ENCODE results near the gene RIT2. TPM values are rescaled to one million over a fixed set of nuclear protein-coding genes. Genes with fewer than 3 reads are reported as not detected.

Gene RIT2
- total and polyA plus RNA-seq, 8 donors, result 0.12 TPM; not detected in 7

DNA sequence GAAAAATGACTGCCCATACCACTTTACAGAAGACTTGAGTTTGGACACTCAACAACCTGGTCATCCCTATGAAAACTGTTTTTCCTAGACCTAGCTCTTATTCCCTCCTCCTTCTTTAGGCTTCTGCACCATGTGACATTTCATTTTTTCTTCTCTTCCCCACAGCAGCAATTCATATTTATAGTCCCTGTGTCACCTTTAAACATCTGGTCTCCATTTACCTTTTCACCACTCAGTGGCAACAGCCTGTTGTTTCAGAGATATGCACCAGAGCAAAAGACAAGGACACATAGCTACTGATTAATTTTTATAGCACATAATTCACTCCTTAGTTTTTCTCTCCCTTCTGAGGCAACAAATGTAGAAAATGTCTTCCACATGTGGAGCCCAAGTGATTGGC is 118.7 kb downstream of the RIT2 start:
- Histone ChIP-seq H3K9me3 (no peaks in the 10 kb centered on the region), H3K27me3 (no peaks in the 10 kb centered on the region), H3K36me3 (no peaks in the 10 kb centered on the region), H3K27ac (no peak overlapping the region), H3K4me1 (no peaks in the 10 kb centered on the region), H3K4me3 (no peak overlapping the region)
- no peak for DNase-seq
- ATAC-seq, result no peak
- intact Hi-C loops (cut with DNase I), result no loop called here
- TF ChIP-seq, protein P1, sequence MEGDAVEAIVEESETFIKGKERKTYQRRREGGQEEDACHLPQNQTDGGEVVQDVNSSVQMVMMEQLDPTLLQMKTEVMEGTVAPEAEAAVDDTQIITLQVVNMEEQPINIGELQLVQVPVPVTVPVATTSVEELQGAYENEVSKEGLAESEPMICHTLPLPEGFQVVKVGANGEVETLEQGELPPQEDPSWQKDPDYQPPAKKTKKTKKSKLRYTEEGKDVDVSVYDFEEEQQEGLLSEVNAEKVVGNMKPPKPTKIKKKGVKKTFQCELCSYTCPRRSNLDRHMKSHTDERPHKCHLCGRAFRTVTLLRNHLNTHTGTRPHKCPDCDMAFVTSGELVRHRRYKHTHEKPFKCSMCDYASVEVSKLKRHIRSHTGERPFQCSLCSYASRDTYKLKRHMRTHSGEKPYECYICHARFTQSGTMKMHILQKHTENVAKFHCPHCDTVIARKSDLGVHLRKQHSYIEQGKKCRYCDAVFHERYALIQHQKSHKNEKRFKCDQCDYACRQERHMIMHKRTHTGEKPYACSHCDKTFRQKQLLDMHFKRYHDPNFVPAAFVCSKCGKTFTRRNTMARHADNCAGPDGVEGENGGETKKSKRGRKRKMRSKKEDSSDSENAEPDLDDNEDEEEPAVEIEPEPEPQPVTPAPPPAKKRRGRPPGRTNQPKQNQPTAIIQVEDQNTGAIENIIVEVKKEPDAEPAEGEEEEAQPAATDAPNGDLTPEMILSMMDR (IDR thresholded peaks at IDR 0.05), result no peak
- no peak for FAIRE-seq

DNA sequence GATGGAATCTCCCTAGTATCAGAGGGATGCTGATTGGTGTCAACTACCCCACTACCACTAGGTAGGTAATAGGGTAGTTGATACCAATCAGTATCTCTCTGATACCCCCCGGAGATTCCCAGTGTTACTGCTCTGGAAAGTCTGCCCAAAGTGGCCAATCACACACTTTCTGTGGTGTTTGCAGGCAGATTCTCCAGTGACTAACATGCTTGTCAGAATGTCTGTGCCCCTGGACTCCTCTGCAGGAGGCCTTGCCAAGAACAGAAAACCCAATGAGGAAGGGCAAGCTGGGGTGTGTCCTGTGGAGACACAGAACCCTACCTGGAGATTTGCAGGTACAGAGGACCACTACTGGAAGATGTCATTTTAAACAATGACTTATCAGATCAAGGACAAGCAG is 135.1 kb downstream of the RIT2 start:
- Histone ChIP-seq H3K27me3 (peaks cover 0 to 4% (median 0%) of the 10 kb centered on the region in 4 donors), H3K9me3 (no peaks in the 10 kb centered on the region), H3K27ac (no peak overlapping the region), H3K4me1 (no peaks in the 10 kb centered on the region), H3K36me3 (no peaks in the 10 kb centered on the region), H3K4me3 (no peak overlapping the region)
- DNase-seq (no peak), FAIRE-seq (no peak), ATAC-seq (no peak)
- 79 to 96% methylated on average over 1 of the region's 1 CpG for WGBS, 2 donors
- TF ChIP-seq, protein P1 (IDR thresholded peaks at IDR 0.05), result no peak
- intact Hi-C loops (cut with DNase I), result loop anchor here in 1 of 3 donors (10.0 kb wide), 1 partner anchor 74 kb away; no protein-coding TSS in a partner anchor

DNA sequence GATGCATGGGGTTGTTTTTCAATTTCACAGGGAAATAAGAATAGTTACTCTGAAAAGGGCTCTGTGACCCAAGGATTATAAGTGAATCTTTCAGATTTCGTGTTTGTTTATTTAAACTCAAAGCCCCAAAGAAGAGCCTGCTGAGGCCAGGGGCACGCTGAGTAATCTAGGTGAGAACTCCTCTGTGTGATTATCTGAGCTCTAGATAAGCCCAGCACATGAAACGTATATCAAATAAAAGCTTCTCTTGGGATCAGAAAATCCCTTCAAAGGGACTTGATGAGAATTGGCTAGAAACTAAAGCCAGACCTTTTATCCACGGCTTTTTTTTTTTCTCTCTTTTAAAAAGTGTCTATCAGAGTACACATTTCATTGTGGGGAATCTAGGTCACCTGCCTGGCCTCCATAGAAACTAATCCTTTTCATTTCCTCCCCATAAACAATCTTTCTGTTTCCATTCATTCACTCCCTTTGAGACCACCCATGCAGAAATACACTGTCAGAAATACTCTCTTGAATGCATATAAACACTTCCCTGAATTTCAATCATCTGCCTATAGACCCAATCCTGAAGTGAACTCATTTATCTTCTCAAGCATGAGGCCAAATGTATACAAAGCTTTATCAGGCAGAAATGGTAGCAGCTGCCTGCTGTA is 137.4 kb downstream of the RIT2 start:
- no peak overlapping the region for H3K27ac ChIP-seq
- intact Hi-C loops (cut with DNase I), result no loop called here
- ATAC-seq (no peak), DNase-seq (no peak), FAIRE-seq (no peak)
- no peaks in the 10 kb centered on the region for H3K4me1 ChIP-seq
- H3K9me3 ChIP-seq, result no peaks in the 10 kb centered on the region
- H3K36me3 ChIP-seq, result no peaks in the 10 kb centered on the region
- TF ChIP-seq, protein P1 (IDR thresholded peaks at IDR 0.05), result no peak
- 29 to 33% methylated on average over 4 of the region's 4 CpGs for WGBS, 2 donors
- H3K27me3 ChIP-seq, result peaks cover 0 to 4% (median 0%) of the 10 kb centered on the region in 4 donors
- H3K4me3 ChIP-seq, result no peak overlapping the region

DNA sequence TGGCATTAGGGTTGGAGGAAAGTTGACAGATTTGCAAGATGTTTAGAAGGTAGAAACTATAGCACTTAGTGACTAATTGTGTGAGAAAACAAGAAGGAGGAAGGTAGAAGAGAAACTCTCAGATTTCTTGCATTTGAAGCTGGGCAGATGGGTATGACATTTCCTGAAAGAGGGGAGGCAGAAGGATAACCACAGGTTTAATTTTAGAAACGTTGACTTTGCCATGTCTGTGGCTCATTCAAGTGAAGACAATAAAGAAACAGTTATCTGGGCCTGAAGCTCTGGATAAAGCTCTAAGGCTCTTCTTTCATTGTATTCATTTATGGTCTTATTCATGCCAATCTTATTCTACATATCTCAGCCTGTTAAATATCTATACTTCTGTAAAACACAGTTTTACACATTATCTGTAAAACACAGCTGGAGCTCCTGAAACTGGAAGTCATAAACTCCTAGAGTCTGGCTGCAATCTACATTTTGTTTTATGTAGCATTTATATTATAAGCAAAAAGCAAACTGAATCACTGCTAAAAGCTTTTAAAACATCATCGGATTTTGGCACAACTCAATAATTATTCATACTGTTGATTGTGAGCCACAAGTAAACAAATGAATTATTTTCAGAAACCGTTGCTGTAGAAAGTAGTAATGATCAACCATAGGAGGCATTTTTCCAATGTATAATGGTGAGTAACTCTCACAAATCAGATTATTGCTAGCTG is 138.5 kb downstream of the RIT2 start:
- 20 to 25% methylated on average over 3 of the region's 3 CpGs for WGBS, 2 donors
- no peak for ATAC-seq
- no peaks in the 10 kb centered on the region for H3K4me1 ChIP-seq
- intact Hi-C loops (cut with DNase I), result no loop called here
- TF ChIP-seq, protein P1 (IDR thresholded peaks at IDR 0.05), result no peak
- H3K9me3 ChIP-seq, result no peaks in the 10 kb centered on the region
- FAIRE-seq, result no peak
- H3K4me3 ChIP-seq, result no peak overlapping the region
- H3K36me3 ChIP-seq, result no peaks in the 10 kb centered on the region
- DNase-seq, result no peak
- H3K27me3 ChIP-seq, result peaks cover 0 to 4% (median 0%) of the 10 kb centered on the region in 4 donors
- H3K27ac ChIP-seq, result no peak overlapping the region

DNA sequence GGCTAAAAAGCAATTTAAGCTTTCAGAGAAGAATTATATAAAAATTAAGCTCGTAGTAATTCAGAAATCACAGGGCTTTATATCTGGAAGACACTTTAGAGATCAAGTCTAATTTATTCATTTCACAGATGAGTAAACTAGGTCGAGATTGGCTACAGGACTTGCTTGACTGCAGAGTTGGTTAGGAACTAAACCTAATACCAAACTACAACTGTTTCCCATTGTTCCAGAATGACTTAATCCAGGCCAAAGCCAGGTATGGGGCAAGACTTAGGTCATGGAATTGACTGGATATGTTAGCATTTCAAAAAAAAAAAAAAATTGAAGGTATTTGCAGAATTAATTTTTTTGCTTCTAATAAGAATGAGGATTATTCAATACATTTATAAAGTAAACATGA is 146.1 kb downstream of the RIT2 start:
- no peaks in the 10 kb centered on the region for H3K4me1 ChIP-seq
- DNase-seq (no peak), FAIRE-seq (no peak), ATAC-seq (no peak)
- no peak overlapping the region for H3K27ac ChIP-seq
- intact Hi-C loops (cut with DNase I), result no loop called here
- TF ChIP-seq, protein P1 (IDR thresholded peaks at IDR 0.05), result no peak
- H3K4me3 ChIP-seq, result no peak overlapping the region
- H3K36me3 ChIP-seq, result no peaks in the 10 kb centered on the region
- 24 to 50% methylated on average over 2 of the region's 2 CpGs for WGBS, 2 donors
- H3K27me3 ChIP-seq, result no peaks in the 10 kb centered on the region
- no peaks in the 10 kb centered on the region for H3K9me3 ChIP-seq
